Fibroblast of lung (primary cell): ENCODE data around the gene KDM7A.

Source experiments
- EZH2 ChIP-seq: IDR thresholded peaks from 2 replicates; pipeline ENCODE4 v1.5.1; 2012; ENCODE audit warnings: low read length, control low read depth, mild to moderate bottlenecking; ENCODE audit errors: missing control alignments
- TF ChIP-seq, protein P1 (sequence below), 2 donors: IDR thresholded peaks in 1 of 2; conservative IDR thresholded peaks in 1 of 2; 1 replicate in 1 of 2; 2 replicates in 1 of 2; pipeline ENCODE4 v1.5.1; 2011 to 2012; ENCODE audit warnings: low read length in 2 of 2, control low read depth in 1 of 2, inconsistent platforms in 1 of 2, low read depth in 1 of 2, mild to moderate bottlenecking in 1 of 2

GRCh38 chr7:140160308-140160707, 16.5 kb downstream of the KDM7A start:
- TF ChIP-seq, protein P1, sequence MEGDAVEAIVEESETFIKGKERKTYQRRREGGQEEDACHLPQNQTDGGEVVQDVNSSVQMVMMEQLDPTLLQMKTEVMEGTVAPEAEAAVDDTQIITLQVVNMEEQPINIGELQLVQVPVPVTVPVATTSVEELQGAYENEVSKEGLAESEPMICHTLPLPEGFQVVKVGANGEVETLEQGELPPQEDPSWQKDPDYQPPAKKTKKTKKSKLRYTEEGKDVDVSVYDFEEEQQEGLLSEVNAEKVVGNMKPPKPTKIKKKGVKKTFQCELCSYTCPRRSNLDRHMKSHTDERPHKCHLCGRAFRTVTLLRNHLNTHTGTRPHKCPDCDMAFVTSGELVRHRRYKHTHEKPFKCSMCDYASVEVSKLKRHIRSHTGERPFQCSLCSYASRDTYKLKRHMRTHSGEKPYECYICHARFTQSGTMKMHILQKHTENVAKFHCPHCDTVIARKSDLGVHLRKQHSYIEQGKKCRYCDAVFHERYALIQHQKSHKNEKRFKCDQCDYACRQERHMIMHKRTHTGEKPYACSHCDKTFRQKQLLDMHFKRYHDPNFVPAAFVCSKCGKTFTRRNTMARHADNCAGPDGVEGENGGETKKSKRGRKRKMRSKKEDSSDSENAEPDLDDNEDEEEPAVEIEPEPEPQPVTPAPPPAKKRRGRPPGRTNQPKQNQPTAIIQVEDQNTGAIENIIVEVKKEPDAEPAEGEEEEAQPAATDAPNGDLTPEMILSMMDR (conservative IDR thresholded peaks at IDR 0.05 in 1 of 2, IDR thresholded peaks at IDR 0.05 in 1 of 2; ENCODE audit: low read depth in 1 of 2, low read length in 2 of 2) = no peak
- no peak for TF ChIP-seq EZH2
